Fibroblast of gingiva (primary cell): ENCODE data around the gene XRCC4.

Source experiments
- DNase-seq: peaks from one replicate; pipeline ENCODE4 v3.0.0-alpha.2; 2011; ENCODE audit warnings: low read depth

Gene XRCC4

GRCh38 chr5:83392766-83393503, 315.6 kb downstream of the XRCC4 start:
- no peak for DNase-seq

- DNase-seq: no peak
Observed at GRCh38 chr5:83393504-83393866, 316.1 kb downstream of the XRCC4 start.

- no peak for DNase-seq
Observed at GRCh38 chr5:83394190-83394589, 316.8 kb downstream of the XRCC4 start.

- DNase-seq: no peak
Observed at GRCh38 chr5:83396662-83397061, 319.3 kb downstream of the XRCC4 start.

GRCh38 chr5:83397658-83398057, 320.3 kb downstream of the XRCC4 start:
- DNase-seq: no peak

GRCh38 chr5:83400241-83400640, 322.9 kb downstream of the XRCC4 start:
- no peak for DNase-seq

- no peak for DNase-seq
Observed at GRCh38 chr5:83400701-83401100, 323.4 kb downstream of the XRCC4 start.

GRCh38 chr5:83401122-83401731, 323.9 kb downstream of the XRCC4 start:
- no peak for DNase-seq

- DNase-seq: no peak
Observed at GRCh38 chr5:83401775-83402174, 324.4 kb downstream of the XRCC4 start.
